Suprapubic skin (tissue), 3 donors: Measurements from ENCODE around the gene GRB14.

Experiments
- CTCF ChIP-seq, 2 donors: fragments of 200-600 bp in 1 of 2; fragments of 450-650 bp in 1 of 2; sonication (generic) in 1 of 2; IDR thresholded peaks; one replicate each; pipeline ENCODE4 v1.5.1; 2016 to 2019; ENCODE audit warnings: antibody characterized with exemption in 2 of 2, mild to moderate bottlenecking in 1 of 2, moderate library complexity in 1 of 2
- POLR2A ChIP-seq, 2 donors: fragments of 450-650 bp; IDR thresholded peaks; one replicate each; pipeline ENCODE4 v1.6.1; 2017; ENCODE audit warnings: antibody characterized with exemption in 2 of 2, mild to moderate bottlenecking in 2 of 2, moderate library complexity in 2 of 2

GRCh38 chr2:164642268-164642667, 21.0 kb upstream of the GRB14 start:
- no peak for TF ChIP-seq POLR2A (IDR thresholded peaks at IDR 0.05)
- TF ChIP-seq CTCF (IDR thresholded peaks at IDR 0.05) = no peak
